ENCODE data around the gene IFNL1. TPM values are rescaled to one million over a fixed set of nuclear protein-coding genes. Genes with fewer than 3 reads are reported as not detected.
"Not testable (repeated sequence)": the region's sequence is repeated elsewhere in the genome, so short reads cannot be mapped to it uniquely, and the experiment has no call there.

IFNL1 gene
- total RNA-seq, 2 donors from 2014 or later, result 0.29 to 1.7 TPM

DNA sequence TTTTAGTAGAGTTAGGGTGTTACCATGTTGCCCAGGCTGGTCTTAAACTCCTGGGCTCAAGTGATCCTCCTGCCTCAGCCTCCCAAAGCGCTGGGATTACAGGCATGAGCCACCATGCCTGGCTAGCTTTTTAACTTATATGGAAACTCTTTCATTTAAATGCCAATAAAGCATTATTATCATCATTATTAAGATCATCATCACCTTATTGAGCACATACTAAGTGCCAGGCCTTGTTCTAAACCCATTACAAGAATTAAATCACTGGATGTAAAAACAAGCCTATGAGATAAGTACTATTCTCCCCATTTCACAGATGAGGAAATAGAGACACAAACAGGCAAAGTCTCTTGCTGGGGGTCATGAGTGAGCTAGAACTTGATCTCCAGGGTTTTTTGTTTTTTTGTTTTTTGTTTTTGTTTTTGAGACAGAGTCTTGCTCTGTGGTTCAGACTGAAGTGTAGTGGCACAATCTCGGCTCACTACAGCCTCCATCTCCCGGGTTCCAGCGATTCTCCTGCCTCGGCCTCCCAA lies 38.3 kb downstream of the IFNL1 start:
- Mint-ChIP-seq H3K4me3 (peak overlapping the region; percentile 96 to 100), H3K4me1 (ENCODE audit: low read depth) (peaks cover 70% of the 10 kb centered on the region), H3K9me3 (no peaks in the 10 kb centered on the region), H3K27me3 (ENCODE audit: low read depth) (no peaks in the 10 kb centered on the region), H3K27ac (peak overlapping the region; percentile 97), H3K36me3 (ENCODE audit: insufficient read depth in 2 of 2) (peaks cover 10 to 18% of the 10 kb centered on the region in 2 donors)
- ATAC-seq (replicated peaks in 1 of 2) (no peak), DNase-seq (no peak)

DNA sequence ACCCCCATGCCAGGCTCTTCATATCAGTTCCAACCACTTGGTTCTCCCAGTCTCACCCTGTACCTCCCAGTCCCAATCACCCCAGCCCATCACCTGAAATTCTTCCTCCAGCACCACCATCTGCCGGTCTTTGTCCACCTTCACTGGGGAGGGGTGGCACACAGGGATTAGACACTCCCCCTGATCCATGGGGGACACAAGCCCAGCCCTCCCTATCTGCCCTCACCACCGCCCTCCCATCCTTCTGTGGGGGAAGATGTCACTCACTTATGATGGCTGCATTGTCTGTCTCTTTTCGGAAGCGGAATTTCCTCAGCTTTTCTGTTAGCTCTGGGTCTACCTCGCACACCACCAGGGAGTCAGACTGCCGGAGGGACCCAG lies 39.0 kb downstream of the IFNL1 start:
- Mint-ChIP-seq H3K27ac (peak overlapping the region; percentile 97), H3K36me3 (ENCODE audit: insufficient read depth in 2 of 2) (peaks cover 10 to 18% of the 10 kb centered on the region in 2 donors), H3K4me3 (peak overlapping the region; percentile 96 to 100), H3K27me3 (ENCODE audit: low read depth) (no peaks in the 10 kb centered on the region), H3K9me3 (no peaks in the 10 kb centered on the region), H3K4me1 (ENCODE audit: low read depth) (peaks cover 70% of the 10 kb centered on the region)
- DNase-seq (peak; percentile 29 to 40), ATAC-seq (replicated peaks in 1 of 2) (peak; percentile 19 to 38)

DNA sequence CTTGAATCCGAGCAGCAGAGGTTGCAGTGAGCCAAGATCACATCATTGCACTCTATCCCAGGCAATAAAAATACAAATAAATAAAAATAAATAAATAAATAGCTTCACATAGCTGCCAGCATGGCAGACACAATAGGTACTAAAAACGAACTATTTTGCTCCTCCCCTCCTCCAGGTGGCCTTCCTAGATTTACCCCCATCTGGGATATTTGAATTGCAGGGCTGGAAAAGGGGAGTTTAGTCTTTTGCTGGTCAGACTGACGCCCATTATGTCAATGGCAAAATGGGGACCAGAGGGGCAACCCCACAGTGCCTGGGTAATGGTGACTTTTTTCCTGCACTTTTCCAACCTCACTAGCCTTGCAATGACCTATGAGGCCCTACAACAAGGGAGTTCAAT lies 40.3 kb downstream of the IFNL1 start:
- Mint-ChIP-seq H3K9me3 (no peaks in the 10 kb centered on the region), H3K36me3 (ENCODE audit: insufficient read depth in 2 of 2) (peaks cover 10 to 13% of the 10 kb centered on the region in 2 donors), H3K4me1 (ENCODE audit: low read depth) (peaks cover 70% of the 10 kb centered on the region), H3K27me3 (ENCODE audit: low read depth) (no peaks in the 10 kb centered on the region), H3K27ac (peak overlapping the region; percentile 97), H3K4me3 (peak overlapping the region; percentile 96 to 100)
- DNase-seq (no peak), ATAC-seq (replicated peaks in 1 of 2) (no peak)

DNA sequence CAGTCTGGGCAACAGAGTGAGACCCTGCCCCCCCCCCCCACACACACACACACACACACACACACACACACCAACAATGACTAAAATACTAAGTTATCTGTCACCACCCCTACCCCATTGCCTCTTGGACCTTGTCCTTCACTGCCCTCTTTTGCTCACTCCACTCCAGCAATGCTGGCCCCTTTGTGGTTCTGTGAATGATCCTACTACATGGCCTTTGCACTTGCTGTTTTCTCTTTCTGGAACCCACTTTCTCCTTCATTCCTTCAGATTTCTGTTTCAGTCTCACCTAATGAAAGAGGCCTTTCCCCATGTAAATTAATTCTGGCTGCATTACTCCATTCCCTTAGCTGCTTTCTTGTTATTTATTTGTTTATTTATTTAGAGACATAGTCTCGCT lies 43.5 kb downstream of the IFNL1 start:
- peak overlapping the region; percentile 97 to 98 for H3K4me3 Mint-ChIP-seq

DNA sequence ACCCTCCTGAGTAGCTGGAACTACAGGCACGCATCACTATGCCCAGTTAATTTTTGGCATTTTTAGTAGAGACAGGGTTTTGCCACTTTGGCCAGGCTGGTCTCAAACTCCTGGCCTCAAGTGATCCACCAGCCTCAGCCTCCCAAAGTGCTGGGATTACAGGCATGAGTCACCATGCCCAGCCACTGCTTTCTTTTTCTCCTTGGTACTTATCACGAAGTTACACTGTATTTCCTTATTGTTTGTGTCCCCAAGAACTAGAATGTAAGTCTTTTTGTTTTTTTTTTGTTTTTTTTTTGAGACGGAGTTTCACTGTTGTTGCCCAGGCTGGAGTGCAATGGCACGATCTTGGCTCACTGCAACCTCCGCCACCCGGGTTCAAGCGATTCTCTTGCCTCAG lies 43.9 kb downstream of the IFNL1 start:
- peaks cover 70% of the 10 kb centered on the region for H3K4me1 Mint-ChIP-seq (ENCODE audit: low read depth)
- peak overlapping the region; percentile 82 for H3K27ac Mint-ChIP-seq
- not testable (repeated sequence) for H3K9me3 Mint-ChIP-seq; ATAC-seq (replicated peaks in 1 of 2); DNase-seq; H3K27me3 Mint-ChIP-seq (ENCODE audit: low read depth)
- peak overlapping the region; percentile 97 to 98 for H3K4me3 Mint-ChIP-seq
- peaks cover 9 to 17% of the 10 kb centered on the region in 2 donors for H3K36me3 Mint-ChIP-seq (ENCODE audit: insufficient read depth in 2 of 2)

More for the DNA sequence above, 43.5 kb downstream of the IFNL1 start:
- DNase-seq (no peak), ATAC-seq (replicated peaks in 1 of 2) (no peak)
- H3K27ac Mint-ChIP-seq, result peak overlapping the region; percentile 82
- H3K9me3 Mint-ChIP-seq, result no peaks in the 10 kb centered on the region
- H3K27me3 Mint-ChIP-seq (ENCODE audit: low read depth), result no peaks in the 10 kb centered on the region
- peaks cover 70% of the 10 kb centered on the region for H3K4me1 Mint-ChIP-seq (ENCODE audit: low read depth)
- peaks cover 11 to 19% of the 10 kb centered on the region in 2 donors for H3K36me3 Mint-ChIP-seq (ENCODE audit: insufficient read depth in 2 of 2)

DNA sequence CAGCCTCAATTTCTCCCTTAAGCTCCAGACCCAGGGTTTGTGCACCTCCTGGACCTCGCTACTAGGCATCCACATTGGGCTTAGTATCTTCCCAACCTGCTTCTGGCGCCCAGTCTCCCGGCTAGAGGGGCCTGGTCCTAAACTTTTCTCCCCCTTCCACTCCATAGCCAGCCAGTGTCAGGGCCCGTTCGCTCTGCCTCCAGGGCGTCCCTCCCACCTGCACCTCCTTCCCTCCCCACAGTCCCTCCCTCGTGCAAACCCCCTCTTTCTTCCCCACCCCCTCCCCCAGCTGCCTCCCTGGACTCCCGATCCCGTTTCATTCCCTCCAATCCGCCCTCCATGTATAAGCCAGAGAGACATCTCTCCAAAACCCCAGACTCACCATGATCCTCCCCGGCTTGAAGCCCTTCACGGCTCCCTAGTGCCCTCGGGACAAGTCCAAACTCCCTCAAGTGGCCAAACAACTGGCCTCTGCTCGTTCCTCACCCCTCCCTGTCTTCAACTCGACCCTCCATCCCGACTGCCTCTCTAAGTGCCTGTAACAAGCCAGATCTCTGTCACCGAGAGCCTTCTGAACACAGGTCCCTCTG lies 45.0 kb downstream of the IFNL1 start:
- Mint-ChIP-seq H3K36me3 (ENCODE audit: insufficient read depth in 2 of 2) (peaks cover 3 to 11% of the 10 kb centered on the region in 2 donors), H3K4me3 (peak overlapping the region; percentile 97 to 98), H3K9me3 (no peaks in the 10 kb centered on the region), H3K27ac (peak overlapping the region; percentile 82), H3K4me1 (ENCODE audit: low read depth) (peaks cover 77% of the 10 kb centered on the region), H3K27me3 (ENCODE audit: low read depth) (no peaks in the 10 kb centered on the region)
- DNase-seq (peak in 1 of 2 donors; percentile 29), ATAC-seq (replicated peaks in 1 of 2) (peak in 1 of 2 donors; percentile 8)

DNA sequence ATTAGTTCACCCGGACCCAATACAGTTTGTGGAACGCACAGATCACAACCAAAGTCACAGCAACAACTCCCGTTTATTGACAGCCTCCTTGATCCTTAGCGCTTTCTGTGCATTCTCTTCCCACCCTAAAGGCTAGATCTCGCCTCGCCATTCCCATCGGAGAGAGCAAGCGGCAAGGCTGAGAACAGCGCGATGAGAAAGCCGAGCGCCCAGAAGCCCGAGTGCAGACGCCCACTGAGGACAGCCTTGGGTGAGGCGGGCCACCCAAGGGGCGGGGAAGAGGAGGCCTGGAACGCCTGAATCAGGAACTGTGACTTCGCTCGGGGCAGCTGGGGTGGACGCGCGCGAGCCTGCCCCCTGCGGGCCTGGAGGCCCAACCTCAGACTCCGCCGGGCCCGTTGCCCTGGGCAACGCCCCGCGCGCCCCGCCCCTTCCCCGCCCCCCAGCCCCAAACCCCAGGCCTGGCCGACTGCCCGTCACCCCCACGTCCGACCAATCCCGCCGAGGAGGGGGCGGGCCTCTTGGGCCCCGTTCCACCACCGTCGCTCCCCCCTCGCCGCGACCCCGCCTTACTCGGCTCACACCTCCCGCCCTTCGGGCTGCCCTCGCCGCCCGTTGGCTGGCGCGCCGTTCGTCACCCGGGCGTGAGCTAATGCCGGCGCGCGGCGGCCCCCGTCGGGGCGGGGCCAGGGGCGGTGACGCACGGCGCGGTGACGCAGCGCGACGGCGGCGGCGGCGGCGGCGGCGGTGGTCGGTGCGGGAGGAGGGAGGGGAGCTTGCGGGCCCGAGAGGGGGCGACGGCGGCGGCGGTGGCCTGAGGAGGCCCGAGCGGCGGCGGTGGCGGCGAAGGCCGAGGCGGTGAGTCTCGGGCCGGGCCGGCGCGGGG lies 45.8 kb downstream of the IFNL1 start, which contains the start of gene SAMD4B:
SAMD4B (plus strand) TSS at position 703 of the 886 bp plus-strand sequence. CDS start 14,473 bp downstream, outside the sequence.
- ATAC-seq (replicated peaks in 1 of 2), result peak; percentile 91
- Mint-ChIP-seq H3K27ac (peak within 1 kb of the TSS; percentile 82), H3K27me3 (ENCODE audit: low read depth) (no peaks in the 10 kb centered on the region), H3K4me3 (peak within 1 kb of the TSS; percentile 97 to 98), H3K9me3 (no peaks in the 10 kb centered on the region), H3K4me1 (ENCODE audit: low read depth) (peaks cover 79% of the 10 kb centered on the region), H3K36me3 (ENCODE audit: insufficient read depth in 2 of 2) (peaks cover 3 to 11% of the 10 kb centered on the region in 2 donors)
- DNase-seq, result peak; percentile 99 to 100

DNA sequence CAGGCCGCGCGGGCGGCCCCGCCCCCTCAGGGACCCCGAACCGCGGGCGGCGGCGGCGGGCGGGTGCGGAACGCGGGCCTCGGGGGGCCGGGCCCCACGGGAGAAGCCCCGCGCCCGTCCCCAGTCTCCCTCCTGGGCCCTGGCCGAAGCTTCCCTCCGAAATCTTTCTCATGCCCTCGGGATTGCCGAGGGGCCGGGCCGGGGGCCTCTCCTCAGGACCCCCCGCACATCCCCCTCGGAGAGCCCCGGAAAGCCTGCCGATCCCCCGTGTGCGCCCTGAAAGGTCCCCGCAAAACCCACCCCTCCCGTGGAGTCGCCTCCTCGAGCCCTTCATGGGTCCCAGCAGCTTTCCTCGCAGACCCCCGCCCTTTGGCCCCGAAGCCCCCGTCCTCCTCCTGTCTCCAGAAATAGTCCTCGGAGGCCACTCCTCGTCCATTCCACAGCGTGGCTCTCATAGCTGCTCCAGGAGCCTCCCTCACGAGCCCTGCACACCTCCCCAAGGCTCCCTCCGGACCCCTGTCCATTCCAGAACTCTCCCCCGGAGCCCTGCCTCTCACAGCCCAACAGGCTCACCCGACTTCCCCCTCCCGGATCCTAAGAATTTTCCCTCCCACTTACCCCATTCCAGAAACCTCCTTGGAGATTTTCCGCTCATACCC lies 46.6 kb downstream of the IFNL1 start:
- DNase-seq, result peak in 1 of 2 donors; percentile 19
- ATAC-seq (replicated peaks in 1 of 2), result no peak
- Mint-ChIP-seq H3K27ac (peak overlapping the region; percentile 11), H3K4me3 (peak overlapping the region; percentile 83 to 88), H3K27me3 (ENCODE audit: low read depth) (no peaks in the 10 kb centered on the region), H3K9me3 (no peaks in the 10 kb centered on the region), H3K4me1 (ENCODE audit: low read depth) (peaks cover 79% of the 10 kb centered on the region), H3K36me3 (ENCODE audit: insufficient read depth in 2 of 2) (peaks cover 3 to 11% of the 10 kb centered on the region in 2 donors)

DNA sequence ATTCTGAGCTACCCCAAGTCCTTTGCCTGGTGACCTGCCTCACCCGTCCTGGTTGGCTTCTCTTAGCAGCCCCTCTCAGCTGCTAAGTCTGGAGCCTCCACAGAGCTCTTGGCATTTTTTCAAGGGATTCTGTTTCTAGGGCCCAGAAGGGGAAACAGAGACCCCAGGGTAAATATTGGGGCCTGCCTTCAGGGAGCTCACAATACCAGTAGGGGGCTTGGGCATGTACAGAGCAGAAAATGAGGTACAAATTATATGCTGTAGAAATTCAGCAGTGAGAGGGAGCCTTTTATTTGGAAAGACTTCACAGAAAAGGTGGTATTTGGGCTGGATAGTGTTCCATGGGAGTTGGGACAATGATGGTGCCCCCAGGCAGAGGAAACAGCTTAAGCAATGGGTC lies 49.7 kb downstream of the IFNL1 start:
- no peaks in the 10 kb centered on the region for H3K9me3 Mint-ChIP-seq
- peaks cover 75% of the 10 kb centered on the region for H3K4me1 Mint-ChIP-seq (ENCODE audit: low read depth)
- no peak overlapping the region for H3K27ac Mint-ChIP-seq
- ATAC-seq (replicated peaks in 1 of 2) (no peak), DNase-seq (no peak)
- no peak overlapping the region for H3K4me3 Mint-ChIP-seq
- H3K27me3 Mint-ChIP-seq (ENCODE audit: low read depth), result no peaks in the 10 kb centered on the region
- peaks cover 5 to 12% of the 10 kb centered on the region in 2 donors for H3K36me3 Mint-ChIP-seq (ENCODE audit: insufficient read depth in 2 of 2)

DNA sequence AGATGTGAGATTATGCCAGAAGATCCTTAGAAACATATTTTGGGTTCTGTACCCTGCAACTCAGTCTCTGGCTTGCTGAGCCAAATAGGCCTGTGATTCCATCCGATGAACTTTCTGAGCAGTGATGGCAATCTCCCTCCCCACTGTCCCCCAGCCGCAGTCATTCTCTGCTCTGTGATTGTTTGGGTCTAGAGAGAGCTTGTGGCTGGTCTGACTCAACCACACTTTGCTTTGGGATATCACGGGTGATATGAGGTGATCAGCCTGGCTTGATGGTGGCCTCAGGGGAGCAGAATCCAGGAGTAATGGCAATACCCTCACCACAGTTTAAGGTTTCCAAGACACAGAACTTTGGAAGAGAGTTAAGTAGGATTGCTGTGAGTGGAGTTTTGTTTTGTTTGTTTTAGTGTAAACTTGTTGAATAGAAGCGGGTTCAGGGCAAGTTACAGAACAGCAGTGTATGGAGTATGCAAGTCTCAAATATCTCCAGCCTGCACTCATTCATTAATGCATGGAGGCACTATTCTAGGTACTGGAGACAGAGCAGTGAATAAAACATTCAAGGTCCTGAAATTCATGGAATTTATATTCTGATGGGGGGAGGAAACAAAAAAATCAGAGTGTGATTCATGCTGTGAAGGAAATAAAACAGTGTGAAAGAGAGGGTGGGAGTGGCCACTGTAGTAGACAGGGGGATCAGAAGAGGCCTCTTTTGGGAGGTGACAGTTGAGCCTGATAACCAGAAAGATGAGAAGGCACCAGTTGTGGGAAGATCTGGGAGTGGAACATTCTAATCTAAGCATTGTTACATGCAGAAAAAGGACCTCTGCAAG lies 51.3 kb downstream of the IFNL1 start:
- Mint-ChIP-seq H3K27ac (peak overlapping the region; percentile 59), H3K4me1 (ENCODE audit: low read depth) (peaks cover 83% of the 10 kb centered on the region), H3K36me3 (ENCODE audit: insufficient read depth in 2 of 2) (peaks cover 8 to 13% of the 10 kb centered on the region in 2 donors), H3K27me3 (ENCODE audit: low read depth) (no peaks in the 10 kb centered on the region), H3K9me3 (no peaks in the 10 kb centered on the region), H3K4me3 (peak overlapping the region; percentile 31 to 61)
- DNase-seq (peak; percentile 14 to 23), ATAC-seq (replicated peaks in 1 of 2) (peak in 1 of 2 donors; percentile 14)
